K562 (cell line): ENCODE results near the gene FGF1. TPM values are rescaled to one million over a fixed set of nuclear protein-coding genes. Genes with fewer than 3 reads are reported as not detected.
A peak's percentile ranks its signal among the peaks of the same experiment; 100 is the strongest.

ENCODE experiments used
- CBX2 ChIP-seq: fragments of 200-600 bp; sonication (generic); IDR thresholded peaks from one replicate; pipeline ENCODE4 v1.6.1; 2012; ENCODE audit warnings: mild to moderate bottlenecking, low read length, inconsistent platforms; ENCODE audit not compliant: insufficient read depth, poor library complexity, severe bottlenecking
- CEBPG ChIP-seq, 3 experiments: fragments of 200-800 bp in 1 of 3; sonication (Bioruptor generic) in 1 of 3; sonication (generic) in 1 of 3; formaldehyde crosslinking in 1 of 3; IDR thresholded peaks in 2 of 3; conservative IDR thresholded peaks in 1 of 3; 2 replicates each; pipeline versions ENCODE4 v1.6.1 to v1.8.0; 2016 to 2022; ENCODE audit warnings: missing compliant biosample characterization in 2 of 3, missing genetic modification characterization in 2 of 3, mild to moderate bottlenecking in 1 of 3, missing genetic modification reagents in 1 of 3
- CTCF ChIP-seq, 3 experiments: IDR thresholded peaks in 2 of 3; conservative IDR thresholded peaks in 1 of 3; 2 replicates each; pipeline ENCODE4 v1.5.1; 2011 to 2012; ENCODE audit warnings: low read length in 3 of 3, mild to moderate bottlenecking in 3 of 3, control low read depth in 2 of 3, improper control_type of control experiment in 1 of 3, inconsistent platforms in 1 of 3, low read depth in 1 of 3, mixed read lengths in 1 of 3, moderate library complexity in 1 of 3; ENCODE audit not compliant: insufficient read depth in 2 of 3
- FOXA1 ChIP-seq: fragments of 450-650 bp; IDR thresholded peaks from 2 replicates; pipeline ENCODE4 v1.6.1; 2016; ENCODE audit warnings: mild to moderate bottlenecking, borderline replicate concordance
- KDM2B ChIP-seq: fragments of 250-450 bp; sonication (Bioruptor Pico); IDR thresholded peaks from 2 replicates; pipeline ENCODE4 v1.8.0; 2021; ENCODE audit warnings: mild to moderate bottlenecking, moderate library complexity
- MAZ ChIP-seq, 2 experiments: fragments of 450-650 bp in 1 of 2; sonication (generic) in 1 of 2; formaldehyde crosslinking; IDR thresholded peaks in 1 of 2; conservative IDR thresholded peaks in 1 of 2; 2 replicates each; pipeline versions ENCODE4 v1.4.0 to v1.5.0; 2020; ENCODE audit warnings: mild to moderate bottlenecking in 1 of 2, missing genetic modification reagents in 1 of 2
- MECOM ChIP-seq: fragments of 250-450 bp; sonication (Bioruptor Pico); IDR thresholded peaks from 2 replicates; pipeline ENCODE4 v1.8.0; 2022; ENCODE audit warnings: inconsistent platforms
- NFXL1 ChIP-seq: fragments of 450-650 bp; formaldehyde crosslinking; IDR thresholded peaks from 2 replicates; pipeline ENCODE4 v1.4.0; 2021; ENCODE audit warnings: mild to moderate bottlenecking
- PHB2 ChIP-seq: fragments of 450-650 bp; IDR thresholded peaks from 2 replicates; pipeline ENCODE4 v1.6.1; 2017; ENCODE audit warnings: low read depth
- RAD51 ChIP-seq: fragments of 450-650 bp; IDR thresholded peaks from 2 replicates; pipeline ENCODE4 v1.7.1; 2016; ENCODE audit warnings: low read depth, mild to moderate bottlenecking, borderline replicate concordance
- REST ChIP-seq, 2 experiments: fragments of 450-650 bp; formaldehyde crosslinking in 1 of 2; IDR thresholded peaks; 2 replicates each; pipeline versions ENCODE4 v1.4.0 to v1.6.1; 2014 to 2020; ENCODE audit warnings: mild to moderate bottlenecking in 2 of 2, borderline replicate concordance in 1 of 2, low read depth in 1 of 2
- SOX6 ChIP-seq: fragments of 450-650 bp; IDR thresholded peaks from 2 replicates; pipeline ENCODE4 v1.6.1; 2014; ENCODE audit warnings: mild to moderate bottlenecking
- TCFL5 ChIP-seq: fragments of 250-450 bp; sonication (Bioruptor Pico); conservative IDR thresholded peaks from 2 replicates; pipeline ENCODE4 v1.6.1; 2021; ENCODE audit warnings: mild to moderate bottlenecking, moderate library complexity, matching md5 sums
- TFE3 ChIP-seq: fragments of 450-650 bp; formaldehyde crosslinking; IDR thresholded peaks from 2 replicates; pipeline ENCODE4 v1.4.0; 2020; ENCODE audit warnings: mild to moderate bottlenecking, mixed read lengths
- polyA plus RNA-seq, 8 experiments: library from polyadenylated mRNA; depleted of rRNA in 4 of 8; stranded (reverse) in 5 of 8; unstranded in 3 of 8; fragments of >200 nt; fragmentation: Nextera tagmentation in 2 of 8; fragmentation: Illumina TruSeq in 1 of 8; extraction: Ambion mirVana in 2 of 8; extraction: Trizol in 1 of 8; gene quantifications; 2 replicates each; pipeline versions ENCODE4 v1.2.1 to v1.2.3, GENCODE V29; 2011 to 2014; ENCODE audit warnings: inconsistent platforms in 1 of 8, missing spikeins in 1 of 8
- total RNA-seq, 7 experiments: library from RNA; depleted of rRNA in 6 of 7; stranded (reverse); fragments of >200 nt in 6 of 7; fragmentation: Illumina TruSeq in 2 of 7; extraction: Trizol in 2 of 7; gene quantifications; 2 replicates each; pipeline versions ENCODE4 v1.2.1 to v1.2.3, GENCODE V29; 2011 to 2021; ENCODE audit warnings: low replicate concordance in 1 of 7

The FGF1 gene
- total and polyA plus RNA-seq, 9 of the 15 experiments (the other 6 are each of a cell fraction or from before 2014, with no cell fraction given), result not detected

- TF ChIP-seq CEBPG (CRISPR knock-in tag; IDR thresholded peaks at IDR 0.05) (no peak), CEBPG (tag; conservative IDR thresholded peaks at IDR 0.05 in 1 of 2, IDR thresholded peaks at IDR 0.05 in 1 of 2) (no peak), CBX2 (no peak), SOX6 (no peak), PHB2 (no peak), TFE3 (CRISPR knock-in tag) (no peak), REST (IDR thresholded peaks at IDR 0.05; ENCODE audit: borderline replicate concordance) (peak; percentile 77), REST (CRISPR knock-in tag; IDR thresholded peaks at IDR 0.05; ENCODE audit: low read depth) (no peak), RAD51 (no peak), MAZ (CRISPR knock-in tag; conservative IDR thresholded peaks at IDR 0.05 in 1 of 2, IDR thresholded peaks at IDR 0.05 in 1 of 2) (0 out of 4 replicates have a peak, but pooled peaks of 1 of the 2 experiments have one; percentile 20), FOXA1 (no peak), KDM2B (CRISPR knock-in tag) (no peak), TCFL5 (CRISPR knock-in tag) (no peak), NFXL1 (CRISPR knock-in tag) (no peak), MECOM (no peak), CTCF (IDR thresholded peaks at IDR 0.05 in 2 of 3, conservative IDR thresholded peaks at IDR 0.05 in 1 of 3; ENCODE audit: insufficient read depth in 2 of 3, low read depth in 1 of 3, low read length in 3 of 3) (peak; percentile 93 to 95 (median 94))
Observed at GRCh38 chr5:142655339-142656267, 30.3 kb downstream of the FGF1 start (continued).
